ENCODE measurements around the gene RAPGEF4.

RAPGEF4 gene

GRCh38 chr2:172806493-172806892, 70.8 kb downstream of the RAPGEF4 start (continued):
- TF ChIP-seq ATF2 (tag by site-specific recombination; IDR thresholded peaks at IDR 0.05; ENCODE audit: low read depth), result no peak
- TF ChIP-seq ZNF548 (tag by site-specific recombination; IDR thresholded peaks at IDR 0.05), result no peak
- no peak for TF ChIP-seq ZSCAN23 (tag by site-specific recombination; IDR thresholded peaks at IDR 0.05)
- TF ChIP-seq OVOL3 (tag by site-specific recombination; IDR thresholded peaks at IDR 0.05), result no peak
- TF ChIP-seq CTCF (tag by site-specific recombination; IDR thresholded peaks at IDR 0.05), result peak; percentile 71
- no peak for TF ChIP-seq OSR2 (tag by site-specific recombination; IDR thresholded peaks at IDR 0.05)
- no peak for TF ChIP-seq KLF7 (tag by site-specific recombination; IDR thresholded peaks at IDR 0.05; ENCODE audit: borderline replicate concordance)
- no peak for TF ChIP-seq PRDM6 (tag by site-specific recombination; IDR thresholded peaks at IDR 0.05)
- TF ChIP-seq ZNF274 (IDR thresholded peaks at IDR 0.05; ENCODE audit: low read length), result no peak
- TF ChIP-seq ZNF274 (tag by site-specific recombination; IDR thresholded peaks at IDR 0.05; ENCODE audit: borderline replicate concordance), result no peak
- no peak for TF ChIP-seq ZNF561 (tag by site-specific recombination; IDR thresholded peaks at IDR 0.05; ENCODE audit: borderline replicate concordance)
- no peak for TF ChIP-seq ZNF132 (tag by site-specific recombination; IDR thresholded peaks at IDR 0.05; ENCODE audit: borderline replicate concordance)
- no peak for TF ChIP-seq ZNF514 (tag by site-specific recombination; IDR thresholded peaks at IDR 0.05)
- no peak for TF ChIP-seq AEBP2 (tag by site-specific recombination; IDR thresholded peaks at IDR 0.05; ENCODE audit: borderline replicate concordance)
- no peak for TF ChIP-seq ZNF18 (tag by site-specific recombination; IDR thresholded peaks at IDR 0.05)
- TF ChIP-seq ZBTB17 (tag by site-specific recombination; IDR thresholded peaks at IDR 0.05), result 0 out of 2 replicates have a peak, but pooled peaks have one; percentile 24
- TF ChIP-seq SP2 (tag by site-specific recombination; IDR thresholded peaks at IDR 0.05), result no peak
- no peak for TF ChIP-seq ZSCAN4 (tag by site-specific recombination; IDR thresholded peaks at IDR 0.05)
- TF ChIP-seq ZNF140 (tag by site-specific recombination; IDR thresholded peaks at IDR 0.05), result no peak
- no peak for TF ChIP-seq ZNF76 (tag by site-specific recombination; IDR thresholded peaks at IDR 0.05; ENCODE audit: borderline replicate concordance, low read depth)
- 0 out of 2 replicates have a peak, but pooled peaks have one; percentile 19 for TF ChIP-seq KLF10 (tag by site-specific recombination; IDR thresholded peaks at IDR 0.05)
- TF ChIP-seq KLF9 (tag by site-specific recombination; IDR thresholded peaks at IDR 0.05; ENCODE audit: low read depth), result no peak
- TF ChIP-seq SP3 (tag by site-specific recombination; IDR thresholded peaks at IDR 0.05), result no peak
- TF ChIP-seq ZNF600 (tag by site-specific recombination; IDR thresholded peaks at IDR 0.05), result no peak
- no peak for TF ChIP-seq ZBTB44 (tag by site-specific recombination; IDR thresholded peaks at IDR 0.05)
- TF ChIP-seq ZNF692 (tag by site-specific recombination; IDR thresholded peaks at IDR 0.05), result no peak
